K562 (cell line): ENCODE data around the gene GALNT15. TPM values are rescaled to one million over a fixed set of nuclear protein-coding genes. Genes with fewer than 3 reads are reported as not detected.
A peak's percentile ranks its signal among the peaks of the same experiment; 100 is the strongest.

Experiments
- ATF4 ChIP-seq: fragments of 450-650 bp; formaldehyde crosslinking; IDR thresholded peaks from 2 replicates; pipeline ENCODE4 v1.4.0; 2022; ENCODE audit warnings: mild to moderate bottlenecking, moderate library complexity
- EWSR1 ChIP-seq: fragments of 450-650 bp; IDR thresholded peaks from 2 replicates; pipeline ENCODE4 v1.6.1; 2018; ENCODE audit warnings: borderline replicate concordance, mild to moderate bottlenecking, low read depth, moderate library complexity; ENCODE audit not compliant: partially characterized antibody
- FOXO4 ChIP-seq: fragments of 450-650 bp; formaldehyde crosslinking; IDR thresholded peaks from 2 replicates; pipeline ENCODE4 v1.4.0; 2020; ENCODE audit warnings: mild to moderate bottlenecking, moderate library complexity
- FOXP1 ChIP-seq: sonication (generic); formaldehyde crosslinking; IDR thresholded peaks from 2 replicates; pipeline ENCODE4 v1.8.0; 2022; ENCODE audit warnings: mild to moderate bottlenecking, missing genetic modification reagents
- GABPB2 ChIP-seq: fragments of 250-450 bp; sonication (Bioruptor Pico); conservative IDR thresholded peaks from 2 replicates; pipeline ENCODE4 v1.5.1; 2021; ENCODE audit warnings: mild to moderate bottlenecking
- HOXB6 ChIP-seq: fragments of 250-450 bp; sonication (Bioruptor Pico); IDR thresholded peaks from 2 replicates; pipeline ENCODE4 v1.5.1; 2022; ENCODE audit warnings: mild to moderate bottlenecking, borderline replicate concordance
- JUN ChIP-seq, 2 experiments: sonication (generic) in 1 of 2; formaldehyde crosslinking in 1 of 2; IDR thresholded peaks; 2 replicates each; pipeline versions ENCODE4 v1.6.1 to v1.8.0; 2012 to 2022; ENCODE audit warnings: borderline replicate concordance in 2 of 2, mild to moderate bottlenecking in 2 of 2, improper control_type of control experiment in 1 of 2, low read depth in 1 of 2, low read length in 1 of 2, missing genetic modification reagents in 1 of 2
- KDM5B ChIP-seq: fragments of 200-600 bp; sonication (generic); IDR thresholded peaks from 2 replicates; pipeline ENCODE4 v1.6.1; 2012; ENCODE audit warnings: low read depth, mild to moderate bottlenecking, moderate library complexity, low read length, control low read depth, inconsistent platforms; ENCODE audit not compliant: insufficient replicate concordance
- KLF13 ChIP-seq: fragments of 450-650 bp; IDR thresholded peaks from 2 replicates; pipeline ENCODE4 v1.6.1; 2016; ENCODE audit warnings: missing genetic modification characterization, low read depth, mild to moderate bottlenecking, missing compliant biosample characterization, moderate library complexity, borderline replicate concordance
- MTA2 ChIP-seq: fragments of 450-650 bp; IDR thresholded peaks from 2 replicates; pipeline ENCODE4 v1.6.1; 2016; ENCODE audit warnings: low read depth
- POLR3A ChIP-seq: IDR thresholded peaks from 2 replicates; pipeline ENCODE4 v1.6.1; 2011; ENCODE audit warnings: borderline replicate concordance, mild to moderate bottlenecking, moderate library complexity; ENCODE audit not compliant: insufficient read length, insufficient read depth; ENCODE audit errors: extremely low read depth
- RBM39 ChIP-seq: fragments of 200-400 bp; formaldehyde crosslinking; optimal IDR thresholded peaks from 2 replicates; pipeline ENCODE3; 2018; ENCODE audit warnings: low read depth, low read length
- SMARCE1 ChIP-seq: fragments of 450-650 bp; IDR thresholded peaks from 2 replicates; pipeline ENCODE4 v1.7.1; 2016; ENCODE audit warnings: mild to moderate bottlenecking
- THRB ChIP-seq: fragments of 450-650 bp; formaldehyde crosslinking; conservative IDR thresholded peaks from 2 replicates; pipeline ENCODE4 v1.4.0; 2022; ENCODE audit warnings: mild to moderate bottlenecking, missing genetic modification characterization
- USF2 ChIP-seq: sonication (generic); formaldehyde crosslinking; IDR thresholded peaks from 2 replicates; pipeline ENCODE4 v1.5.0; 2020; ENCODE audit warnings: missing genetic modification reagents
- ZFX ChIP-seq: sonication (generic); formaldehyde crosslinking; IDR thresholded peaks from 2 replicates; pipeline ENCODE4 v1.8.0; 2022; ENCODE audit warnings: mild to moderate bottlenecking, missing genetic modification reagents, moderate library complexity
- ZNF263 ChIP-seq: sonication (generic); formaldehyde crosslinking; IDR thresholded peaks from 2 replicates; pipeline ENCODE4 v1.8.0; 2022; ENCODE audit warnings: mild to moderate bottlenecking, missing genetic modification reagents, borderline replicate concordance
- ZNF316 ChIP-seq: fragments of 450-650 bp; IDR thresholded peaks from 2 replicates; pipeline ENCODE4 v1.6.1; 2016
- ZNF785 ChIP-seq: fragments of 250-450 bp; sonication (Bioruptor Pico); IDR thresholded peaks from 2 replicates; pipeline ENCODE4 v1.4.0; 2020; ENCODE audit warnings: mild to moderate bottlenecking
- polyA plus RNA-seq, 8 experiments: library from polyadenylated mRNA; depleted of rRNA in 4 of 8; stranded (reverse) in 5 of 8; unstranded in 3 of 8; fragments of >200 nt; fragmentation: Nextera tagmentation in 2 of 8; fragmentation: Illumina TruSeq in 1 of 8; extraction: Ambion mirVana in 2 of 8; extraction: Trizol in 1 of 8; gene quantifications; 2 replicates each; pipeline versions ENCODE4 v1.2.1 to v1.2.3, GENCODE V29; 2011 to 2014; ENCODE audit warnings: inconsistent platforms in 1 of 8, missing spikeins in 1 of 8
- total RNA-seq, 7 experiments: library from RNA; depleted of rRNA in 6 of 7; stranded (reverse); fragments of >200 nt in 6 of 7; fragmentation: Illumina TruSeq in 2 of 7; extraction: Trizol in 2 of 7; gene quantifications; 2 replicates each; pipeline versions ENCODE4 v1.2.1 to v1.2.3, GENCODE V29; 2011 to 2021; ENCODE audit warnings: low replicate concordance in 1 of 7
- TF ChIP-seq, protein P1 (sequence below): fragments of 250-450 bp; sonication (Bioruptor Pico); IDR thresholded peaks from 2 replicates; pipeline ENCODE4 v1.5.0; 2021
- TF ChIP-seq, protein P2 (sequence below): fragments of 250-450 bp; sonication (Bioruptor Pico); IDR thresholded peaks from 2 replicates; pipeline ENCODE4 v1.8.0; 2022; ENCODE audit warnings: inconsistent platforms

GALNT15 gene
- total and polyA plus RNA-seq, 9 of the 15 experiments (the other 6 are each of a cell fraction or from before 2014, with no cell fraction given), result not detected

GRCh38 chr3:16264174-16264707, 89.8 kb downstream of the GALNT15 start (continued):
- 0 out of 2 replicates have a peak, but pooled peaks have one; percentile 35 for TF ChIP-seq ZNF263 (CRISPR knock-in tag)
- no peak for TF ChIP-seq ATF4 (CRISPR knock-in tag)
- TF ChIP-seq POLR3A, result no peak
- TF ChIP-seq SMARCE1, result 0 out of 2 replicates have a peak, but pooled peaks have one; percentile 53
- no peak for TF ChIP-seq JUN (IDR thresholded peaks at IDR 0.05; ENCODE audit: borderline replicate concordance, low read depth, low read length)
- TF ChIP-seq JUN (CRISPR knock-in tag; IDR thresholded peaks at IDR 0.05; ENCODE audit: borderline replicate concordance), result no peak
- TF ChIP-seq ZNF316, result peak; percentile 42; the same call in 1 of the 2 replicates
- TF ChIP-seq ZNF785 (CRISPR knock-in tag), result no peak
- TF ChIP-seq HOXB6 (CRISPR knock-in tag), result no peak
- no peak for TF ChIP-seq USF2 (CRISPR knock-in tag)
- TF ChIP-seq MTA2, result no peak
- TF ChIP-seq GABPB2 (CRISPR knock-in tag), result no peak
- TF ChIP-seq, protein P1, sequence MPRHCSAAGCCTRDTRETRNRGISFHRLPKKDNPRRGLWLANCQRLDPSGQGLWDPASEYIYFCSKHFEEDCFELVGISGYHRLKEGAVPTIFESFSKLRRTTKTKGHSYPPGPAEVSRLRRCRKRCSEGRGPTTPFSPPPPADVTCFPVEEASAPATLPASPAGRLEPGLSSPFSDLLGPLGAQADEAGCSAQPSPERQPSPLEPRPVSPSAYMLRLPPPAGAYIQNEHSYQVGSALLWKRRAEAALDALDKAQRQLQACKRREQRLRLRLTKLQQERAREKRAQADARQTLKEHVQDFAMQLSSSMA, result no peak
- no peak for TF ChIP-seq THRB (CRISPR knock-in tag)
- TF ChIP-seq ZFX (CRISPR knock-in tag), result no peak
- no peak for TF ChIP-seq FOXO4 (CRISPR knock-in tag)
- TF ChIP-seq, protein P2, sequence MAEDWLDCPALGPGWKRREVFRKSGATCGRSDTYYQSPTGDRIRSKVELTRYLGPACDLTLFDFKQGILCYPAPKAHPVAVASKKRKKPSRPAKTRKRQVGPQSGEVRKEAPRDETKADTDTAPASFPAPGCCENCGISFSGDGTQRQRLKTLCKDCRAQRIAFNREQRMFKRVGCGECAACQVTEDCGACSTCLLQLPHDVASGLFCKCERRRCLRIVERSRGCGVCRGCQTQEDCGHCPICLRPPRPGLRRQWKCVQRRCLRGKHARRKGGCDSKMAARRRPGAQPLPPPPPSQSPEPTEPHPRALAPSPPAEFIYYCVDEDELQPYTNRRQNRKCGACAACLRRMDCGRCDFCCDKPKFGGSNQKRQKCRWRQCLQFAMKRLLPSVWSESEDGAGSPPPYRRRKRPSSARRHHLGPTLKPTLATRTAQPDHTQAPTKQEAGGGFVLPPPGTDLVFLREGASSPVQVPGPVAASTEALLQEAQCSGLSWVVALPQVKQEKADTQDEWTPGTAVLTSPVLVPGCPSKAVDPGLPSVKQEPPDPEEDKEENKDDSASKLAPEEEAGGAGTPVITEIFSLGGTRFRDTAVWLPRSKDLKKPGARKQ, result no peak
- TF ChIP-seq EWSR1, result no peak
- TF ChIP-seq RBM39, result no peak
- 0 out of 2 replicates have a peak, but pooled peaks have one; percentile 69 for TF ChIP-seq KLF13 (tag)
- peak; percentile 35 for TF ChIP-seq KDM5B
- no peak for TF ChIP-seq FOXP1
